ENCODE measurements around the gene DUS1L.

DUS1L gene

DNA sequence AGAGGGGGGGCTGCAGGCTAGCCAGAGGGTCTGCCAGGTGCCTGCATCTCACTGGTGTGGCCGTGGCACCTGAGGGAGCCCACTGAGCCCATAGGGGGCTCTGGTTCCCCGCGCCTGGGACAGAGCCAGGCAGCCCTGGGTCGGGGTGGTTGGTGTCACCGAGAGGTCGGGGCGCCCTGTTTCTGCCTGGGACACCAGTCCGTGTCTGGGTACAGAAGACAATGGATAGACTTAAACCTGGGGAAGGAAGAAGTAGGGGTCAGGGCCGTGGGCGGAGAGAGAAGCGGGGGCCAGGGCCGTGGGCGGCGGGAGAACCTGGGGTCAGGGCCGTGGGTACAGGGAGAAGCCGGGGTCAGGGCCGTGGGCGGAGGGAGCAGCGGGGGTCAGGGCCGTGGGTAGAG is 17.0 kb downstream of the DUS1L start:
- TF ChIP-seq CTCF (conservative IDR thresholded peaks at IDR 0.05; ENCODE audit: low read length) = no peak
- DNase-seq (ENCODE audit: low read depth) = no peak
- no peak overlapping the region for H3K4me3 ChIP-seq (ENCODE audit: low read length)

GRCh38 chr17:82047914-82048570 is 17.6 kb downstream of the DUS1L start:
- TF ChIP-seq CTCF (conservative IDR thresholded peaks at IDR 0.05; ENCODE audit: low read length) = no peak
- no peak overlapping the region for H3K4me3 ChIP-seq (ENCODE audit: low read length)
- DNase-seq (ENCODE audit: low read depth) = no peak

DNA sequence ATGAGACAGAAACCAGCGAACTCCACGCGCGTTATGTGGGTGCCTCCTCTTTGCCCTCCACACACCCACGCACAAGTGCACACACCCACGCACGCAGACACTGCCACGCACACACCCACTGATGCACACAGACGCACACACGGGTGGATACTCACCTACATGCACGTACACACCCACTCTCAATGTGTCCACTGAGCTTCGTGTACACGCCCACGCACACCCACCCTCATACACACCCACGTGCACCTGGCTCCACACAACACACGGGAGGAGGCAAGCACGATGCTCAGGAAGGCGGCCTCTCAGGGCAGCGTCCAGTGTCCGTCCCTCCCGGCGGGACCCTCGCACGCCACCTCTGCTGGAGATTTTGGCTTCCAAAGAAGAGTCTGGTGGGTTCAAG is 18.2 kb downstream of the DUS1L start:
- H3K4me3 ChIP-seq (ENCODE audit: low read length) = no peak overlapping the region
- no peak for TF ChIP-seq CTCF (conservative IDR thresholded peaks at IDR 0.05; ENCODE audit: low read length)
- no peak for DNase-seq (ENCODE audit: low read depth)

DNA sequence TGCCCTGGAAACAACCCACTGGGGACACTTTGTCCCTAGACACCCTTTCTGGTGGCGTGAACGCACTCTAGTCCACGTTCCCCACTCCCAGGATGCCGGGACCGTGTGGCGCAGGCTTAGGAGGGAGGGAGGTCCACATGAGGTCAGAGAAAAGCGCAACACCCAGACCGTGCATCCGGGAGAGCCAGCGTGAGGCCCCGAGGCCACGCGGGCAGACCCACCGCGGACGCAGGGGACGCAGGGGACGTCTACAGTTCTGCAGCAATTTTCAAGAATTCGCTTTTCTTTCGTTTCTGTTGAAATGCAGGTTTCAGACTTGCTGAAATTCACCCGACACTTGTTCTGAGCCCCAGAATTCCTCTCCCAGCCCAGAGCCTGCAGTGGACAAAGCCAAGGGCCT is 18.7 kb downstream of the DUS1L start:
- no peak for DNase-seq (ENCODE audit: low read depth)
- H3K4me3 ChIP-seq (ENCODE audit: low read length) = no peak overlapping the region
- no peak for TF ChIP-seq CTCF (conservative IDR thresholded peaks at IDR 0.05; ENCODE audit: low read length)

- no peak for TF ChIP-seq CTCF (conservative IDR thresholded peaks at IDR 0.05; ENCODE audit: low read length)
- no peak for DNase-seq (ENCODE audit: low read depth)
- no peak overlapping the region for H3K4me3 ChIP-seq (ENCODE audit: low read length)
Measured at GRCh38 chr17:82045936-82046484, 19.6 kb downstream of the DUS1L start.

DNA sequence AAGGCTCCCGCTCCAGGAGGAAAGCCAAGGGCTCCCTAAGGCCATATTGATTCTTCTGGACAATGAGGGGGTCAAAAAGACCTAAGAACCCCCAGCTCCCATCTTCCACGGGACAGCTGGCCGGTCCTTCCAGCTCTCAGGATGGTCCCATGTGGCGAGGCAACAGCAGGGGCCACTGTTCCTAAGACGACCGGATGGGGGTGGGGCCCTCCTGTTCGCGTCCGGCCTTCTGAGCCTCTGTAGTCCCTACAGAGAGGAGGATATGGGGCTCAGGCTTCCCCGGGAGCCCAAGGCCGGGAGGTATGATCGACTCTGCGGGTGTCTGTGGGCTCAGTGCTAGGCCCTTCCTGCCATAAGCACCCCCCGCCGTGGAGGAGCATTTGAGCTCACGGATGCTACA is 22.1 kb downstream of the DUS1L start:
- DNase-seq (ENCODE audit: low read depth) = no peak
- TF ChIP-seq CTCF (conservative IDR thresholded peaks at IDR 0.05; ENCODE audit: low read length) = no peak
- no peak overlapping the region for H3K4me3 ChIP-seq (ENCODE audit: low read length)

- H3K4me3 ChIP-seq (ENCODE audit: low read length) = no peak overlapping the region
- DNase-seq (ENCODE audit: low read depth) = no peak
- TF ChIP-seq CTCF (conservative IDR thresholded peaks at IDR 0.05; ENCODE audit: low read length) = no peak
Measured at GRCh38 chr17:82042649-82043048, 23.0 kb downstream of the DUS1L start.
